Measurements from ENCODE around the gene RASL11A. TPM values are rescaled to one million over a fixed set of nuclear protein-coding genes. Genes with fewer than 3 reads are reported as not detected.

Gene RASL11A
- total and polyA plus RNA-seq, 2 of the 8 experiments (the other 6 are each of a cell fraction or from before 2014, with no cell fraction given): 2.9 to 6.8 TPM

DNA sequence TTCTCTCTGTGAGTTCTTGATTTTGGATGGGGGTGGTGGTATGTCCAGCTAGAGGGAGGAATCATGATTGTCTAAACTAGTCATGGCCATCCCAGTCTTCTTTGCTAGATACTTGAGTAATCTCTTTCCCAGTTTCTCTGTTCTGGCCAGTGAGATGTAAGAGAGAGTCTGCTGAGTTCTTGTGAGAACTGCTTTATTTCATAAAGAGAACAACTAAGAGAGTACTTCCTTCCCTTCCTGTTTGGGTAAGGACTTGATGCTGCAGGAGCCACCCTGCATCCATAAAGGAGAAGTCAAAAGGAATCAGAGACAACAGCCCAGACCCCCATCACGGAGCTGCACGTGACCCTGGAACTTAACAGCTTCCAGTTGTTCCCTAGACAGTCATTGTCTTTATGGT lies 3.0 kb upstream of the RASL11A start:
- 90% methylated on average over 2 of the region's 2 CpGs; no CpG with 5 or more reads in 1 of the 2 experiments for WGBS, 2 experiments (ENCODE audit: extremely low coverage in 1 of 2, insufficient coverage in 1 of 2, insufficient read length in 1 of 2, insufficient replicate concordance in 2 of 2, low coverage in 1 of 2, low lambda C conversion rate in 2 of 2, missing lambda C conversion rate in 1 of 2)
- Histone ChIP-seq H3K27me3 (replicated peaks in 1 of 4; ENCODE audit: control insufficient read depth in 3 of 4, extremely low read depth in 1 of 4, insufficient read depth in 3 of 4, low read length in 3 of 4) (peaks cover 0 to 15% (median 12%) of the 10 kb centered on the region in 4 experiments; a peak in 6 of 7 replicates), H3K18ac (ENCODE audit: extremely low read depth, low read length) (no peak overlapping the region), H3K4me2 (ENCODE audit: insufficient read depth in 1 of 2, low read depth in 2 of 2, low read length in 2 of 2) (no peak overlapping the region), H2BK5ac (ENCODE audit: low read depth, low read length) (no peak overlapping the region), H4K20me1 (replicated peaks in 1 of 2; ENCODE audit: control insufficient read depth in 1 of 2, insufficient read depth in 2 of 2, low read length in 2 of 2) (no peaks in the 10 kb centered on the region), H2AFZ (ENCODE audit: low read length) (no peak overlapping the region), H4K91ac (replicated peaks; ENCODE audit: insufficient read length, low read length) (no peak overlapping the region), H3K23me2 (ENCODE audit: low read depth, low read length) (peaks cover 11% of the 10 kb centered on the region), H3K79me2 (ENCODE audit: control insufficient read depth in 1 of 2, insufficient read depth in 2 of 2, low read length in 2 of 2) (no peaks in the 10 kb centered on the region), H3K56ac (replicated peaks; ENCODE audit: insufficient read length, low read depth, low read length) (no peak overlapping the region), H2BK20ac (ENCODE audit: low read length) (no peak overlapping the region), H3K9ac (replicated peaks in 1 of 4; ENCODE audit: extremely low read depth in 1 of 4, low read depth in 3 of 4, low read length in 3 of 4) (no peak overlapping the region), H2AK5ac (ENCODE audit: low read depth, low read length) (no peak overlapping the region), H4K5ac (ENCODE audit: insufficient read length, low read depth, low read length) (no peak overlapping the region), H3K79me1 (ENCODE audit: low read depth, low read length) (no peaks in the 10 kb centered on the region; the same call in 1 of the 2 replicates), H2BK120ac (replicated peaks; ENCODE audit: low read depth, low read length) (no peak overlapping the region), H2BK12ac (ENCODE audit: low read depth, low read length) (no peak overlapping the region), H2BK15ac (ENCODE audit: low read length) (peak overlapping the region; percentile 19; the same call in 1 of the 2 replicates), H3K27ac (ENCODE audit: low read depth, low read length) (no peak overlapping the region), H3K4me1 (replicated peaks in 1 of 4; ENCODE audit: control insufficient read depth in 3 of 4, insufficient read depth in 4 of 4, low read length in 3 of 4) (peaks cover 0 to 3% (median 0%) of the 10 kb centered on the region in 4 experiments; a peak in 1 of 7 replicates), H3K4ac (replicated peaks; ENCODE audit: insufficient read length, low read depth, low read length) (no peak overlapping the region), H3K9me3 (ENCODE audit: insufficient read depth in 2 of 2, low read depth in 1 of 2, low read length in 1 of 2) (no peaks in the 10 kb centered on the region), H3K14ac (ENCODE audit: insufficient read length) (no peak overlapping the region), H3K4me3 (ENCODE audit: extremely low read depth in 1 of 4, insufficient read depth in 2 of 4, low read depth in 3 of 4, low read length in 4 of 4) (no peak overlapping the region), H3K23ac (ENCODE audit: insufficient read length) (no peak overlapping the region), H3K36me3 (ENCODE audit: control insufficient read depth in 2 of 4, insufficient read depth in 4 of 4, low read length in 3 of 4) (no peaks in the 10 kb centered on the region), H4K8ac (ENCODE audit: extremely low read depth, insufficient read depth, low read length) (no peak overlapping the region)
- DNase-seq (ENCODE audit: low read depth in 1 of 2, low spot score in 2 of 2): no peak
- POLR2A ChIA-PET (ENCODE audit: partially characterized antibody): interaction anchor here (0.9 to 15.4 kb wide), 4 partner anchors 11 to 353 kb away, joined by 4 to 197 read pairs (median 5); partner anchors contain the start of genes LNX2 and RPL21
- TF ChIP-seq JUN (IDR thresholded peaks at IDR 0.05; ENCODE audit: low read depth, low read length): no peak
- CTCF ChIA-PET (ENCODE audit: partially characterized antibody): interaction anchor here (1.3 kb wide), 1 partner anchor 72 kb away, joined by 4 read pairs; no protein-coding TSS in a partner anchor
- no peak for FAIRE-seq

Measured in H1 (cell line).